ENCODE measurements around the gene ZBTB46.
"Not testable (repeated sequence)": the region's sequence is repeated elsewhere in the genome, so short reads cannot be mapped to it uniquely, and the experiment has no call there.

ZBTB46 gene

GRCh38 chr20:63830841-63831588, at the start of gene ZBTB46:
Gene ZBTB46 (minus strand): TSS chr20:63831264. CDS start chr20:63790757, 40,507 bp downstream.
- TF ChIP-seq CTCF (conservative IDR thresholded peaks at IDR 0.05; ENCODE audit: low read depth, low read length): no peak
- Histone ChIP-seq H3K4me1 (ENCODE audit: low read depth, poor library complexity, severe bottlenecking) (no peaks in the 10 kb centered on the region), H2AFZ (ENCODE audit: low read depth) (no peak within 1 kb of the TSS), H3K79me2 (ENCODE audit: insufficient read depth, low read depth) (no peaks in the 10 kb centered on the region), H4K20me1 (ENCODE audit: insufficient read depth) (no peaks in the 10 kb centered on the region), H3K27me3 (ENCODE audit: insufficient read depth, low read depth) (peaks cover 50% of the 10 kb centered on the region), H3K27ac (no peak within 1 kb of the TSS), H3K4me3 (IDR thresholded peaks at IDR 0.05; ENCODE audit: insufficient read depth, low read depth, low read length) (no peak within 1 kb of the TSS), H3K9ac (no peak within 1 kb of the TSS), H3K4me2 (no peak within 1 kb of the TSS), H3K36me3 (ENCODE audit: insufficient read depth) (no peaks in the 10 kb centered on the region)

GRCh38 chr20:63878899-63879663, 48.0 kb upstream of the ZBTB46 start:
- Histone ChIP-seq H3K4me3 (IDR thresholded peaks at IDR 0.05; ENCODE audit: insufficient read depth, low read depth, low read length) (no peak overlapping the region), H3K27me3 (ENCODE audit: insufficient read depth, low read depth) (no peaks in the 10 kb centered on the region), H3K9ac (no peak overlapping the region), H3K79me2 (ENCODE audit: insufficient read depth, low read depth) (no peaks in the 10 kb centered on the region; the same call in 1 of the 2 replicates), H3K27ac (no peak overlapping the region), H3K4me2 (no peak overlapping the region), H4K20me1 (ENCODE audit: insufficient read depth) (no peaks in the 10 kb centered on the region), H2AFZ (ENCODE audit: low read depth) (no peak overlapping the region), H3K36me3 (ENCODE audit: insufficient read depth) (no peaks in the 10 kb centered on the region; the same call in 1 of the 2 replicates), H3K4me1 (ENCODE audit: low read depth, poor library complexity, severe bottlenecking) (no peaks in the 10 kb centered on the region)
- TF ChIP-seq CTCF (conservative IDR thresholded peaks at IDR 0.05; ENCODE audit: low read depth, low read length): no peak

- Histone ChIP-seq H3K4me1 (ENCODE audit: low read depth, poor library complexity, severe bottlenecking) (no peaks in the 10 kb centered on the region), H4K20me1 (ENCODE audit: insufficient read depth) (no peaks in the 10 kb centered on the region), H3K27ac (no peak overlapping the region), H2AFZ (ENCODE audit: low read depth) (no peak overlapping the region), H3K27me3 (ENCODE audit: insufficient read depth, low read depth) (no peaks in the 10 kb centered on the region), H3K4me2 (no peak overlapping the region), H3K4me3 (IDR thresholded peaks at IDR 0.05; ENCODE audit: insufficient read depth, low read depth, low read length) (no peak overlapping the region), H3K9ac (no peak overlapping the region), H3K79me2 (ENCODE audit: insufficient read depth, low read depth) (peaks cover 1% of the 10 kb centered on the region; the same call in 1 of the 2 replicates), H3K36me3 (ENCODE audit: insufficient read depth) (peaks cover 7% of the 10 kb centered on the region; the same call in 1 of the 2 replicates)
- TF ChIP-seq CTCF (conservative IDR thresholded peaks at IDR 0.05; ENCODE audit: low read depth, low read length): no peak
Measured at GRCh38 chr20:63877755-63878470, 46.8 kb upstream of the ZBTB46 start.

GRCh38 chr20:63876489-63877036, 45.5 kb upstream of the ZBTB46 start:
- no peak for TF ChIP-seq CTCF (conservative IDR thresholded peaks at IDR 0.05; ENCODE audit: low read depth, low read length)
- Histone ChIP-seq H2AFZ (ENCODE audit: low read depth) (no peak overlapping the region), H3K27me3 (ENCODE audit: insufficient read depth, low read depth) (no peaks in the 10 kb centered on the region), H4K20me1 (ENCODE audit: insufficient read depth) (no peaks in the 10 kb centered on the region), H3K9ac (no peak overlapping the region), H3K79me2 (ENCODE audit: insufficient read depth, low read depth) (peaks cover 4% of the 10 kb centered on the region; the same call in 1 of the 2 replicates), H3K4me3 (IDR thresholded peaks at IDR 0.05; ENCODE audit: insufficient read depth, low read depth, low read length) (no peak overlapping the region), H3K4me1 (ENCODE audit: low read depth, poor library complexity, severe bottlenecking) (no peaks in the 10 kb centered on the region), H3K27ac (no peak overlapping the region), H3K4me2 (no peak overlapping the region), H3K36me3 (ENCODE audit: insufficient read depth) (peaks cover 7% of the 10 kb centered on the region; the same call in 1 of the 2 replicates)

GRCh38 chr20:63874241-63874640, 43.2 kb upstream of the ZBTB46 start:
- H3K79me2 ChIP-seq (ENCODE audit: insufficient read depth, low read depth); H3K4me2 ChIP-seq: not testable (repeated sequence)

More at GRCh38 chr20:63874241-63874640, 43.2 kb upstream of the ZBTB46 start:
- H3K9ac ChIP-seq; H3K4me3 ChIP-seq (IDR thresholded peaks at IDR 0.05; ENCODE audit: insufficient read depth, low read depth, low read length); H3K4me1 ChIP-seq (ENCODE audit: low read depth, poor library complexity, severe bottlenecking); H4K20me1 ChIP-seq (ENCODE audit: insufficient read depth); H3K36me3 ChIP-seq (ENCODE audit: insufficient read depth); H2AFZ ChIP-seq (ENCODE audit: low read depth); H3K27me3 ChIP-seq (ENCODE audit: insufficient read depth, low read depth); H3K27ac ChIP-seq: not testable (repeated sequence)

Data from KMS-11 (cell line).